DND-41 (cell line): ENCODE data around the gene LMO7.

Experiments used
- ATAC-seq: fragments of 200-7000 bp; cut with Tn5 transposase; 3 replicates; pipeline ENCODE4 v1.9.1; 2021; ENCODE audit warnings: low read depth; ENCODE audit not compliant: insufficient read depth
- DNase-seq: peaks from one replicate; pipeline ENCODE4 v3.0.0-alpha.2; 2020
- H2AFZ ChIP-seq: 2 replicates; pipeline ENCODE4 v1.6.0; 2012; ENCODE audit warnings: low read depth, low read length
- H3K27ac ChIP-seq: 2 replicates; pipeline ENCODE4 v1.5.1; 2012; ENCODE audit warnings: low read length, inconsistent platforms
- H3K27me3 ChIP-seq: fragments of 200-600 bp; sonication (generic); 2 replicates; pipeline ENCODE4 v1.6.0; 2012; ENCODE audit warnings: low read length, mild to moderate bottlenecking, inconsistent platforms; ENCODE audit not compliant: insufficient read depth, poor library complexity
- H3K36me3 ChIP-seq: 2 replicates; pipeline ENCODE4 v1.5.1; 2012; ENCODE audit warnings: low read length, inconsistent platforms; ENCODE audit not compliant: insufficient read depth
- H3K4me1 ChIP-seq: 2 replicates; pipeline ENCODE4 v1.5.1; 2012; ENCODE audit warnings: mild to moderate bottlenecking, low read length; ENCODE audit not compliant: insufficient read depth
- H3K4me2 ChIP-seq: 2 replicates; pipeline ENCODE4 v1.6.0; 2012; ENCODE audit warnings: mild to moderate bottlenecking, moderate library complexity, low read length, inconsistent platforms; ENCODE audit not compliant: insufficient read depth
- H3K4me3 ChIP-seq, 2 experiments: fragments of 200-600 bp in 1 of 2; shearing (Covaris generic) in 1 of 2; 2 replicates each; pipeline ENCODE4 v1.5.1; 2012 to 2016; ENCODE audit warnings: inconsistent platforms in 2 of 2, low read length in 2 of 2, mild to moderate bottlenecking in 2 of 2, low read depth in 1 of 2, moderate library complexity in 1 of 2
- H3K79me2 ChIP-seq: 2 replicates; pipeline ENCODE4 v1.6.0; 2012; ENCODE audit warnings: low read length, inconsistent platforms; ENCODE audit not compliant: insufficient read depth
- H3K9ac ChIP-seq: 2 replicates; pipeline ENCODE4 v1.6.0; 2012; ENCODE audit warnings: low read depth, mild to moderate bottlenecking, inconsistent platforms, low read length, moderate library complexity
- H3K9me3 ChIP-seq: 2 replicates; pipeline ENCODE4 v1.5.1; 2012; ENCODE audit warnings: low read length, moderate library complexity, mild to moderate bottlenecking, inconsistent platforms; ENCODE audit not compliant: insufficient read depth, severe bottlenecking
- H4K20me1 ChIP-seq: 2 replicates; pipeline ENCODE4 v1.6.0; 2012; ENCODE audit warnings: low read length; ENCODE audit not compliant: insufficient read depth
- CTCF ChIP-seq: IDR thresholded peaks from 2 replicates; pipeline ENCODE4 v1.5.1; 2012; ENCODE audit warnings: borderline replicate concordance, low read length, moderate library complexity, mild to moderate bottlenecking; ENCODE audit not compliant: poor library complexity, severe bottlenecking; ENCODE audit errors: extremely low read depth
- EZH2 ChIP-seq: IDR thresholded peaks from 3 replicates; pipeline ENCODE4 v1.6.1; 2012; ENCODE audit warnings: borderline replicate concordance, low read depth, mild to moderate bottlenecking, moderate library complexity, low read length, inconsistent platforms; ENCODE audit not compliant: severe bottlenecking

Gene LMO7

GRCh38 chr13:75860935-75861334, 224.8 kb downstream of the LMO7 start:
- DNase-seq (no peak), ATAC-seq (no peak)
- Histone ChIP-seq H3K4me1 (no peaks in the 10 kb centered on the region), H3K27me3 (no peaks in the 10 kb centered on the region), H3K27ac (no peak overlapping the region), H2AFZ (no peak overlapping the region), H3K4me3 (no peak overlapping the region), H4K20me1 (no peaks in the 10 kb centered on the region), H3K36me3 (no peaks in the 10 kb centered on the region), H3K9me3 (no peaks in the 10 kb centered on the region), H3K4me2 (no peak overlapping the region), H3K79me2 (no peaks in the 10 kb centered on the region), H3K9ac (no peak overlapping the region)
- TF ChIP-seq EZH2 (no peak), CTCF (no peak)

GRCh38 chr13:75861786-75862185, 225.7 kb downstream of the LMO7 start:
- Histone ChIP-seq H3K9me3 (no peaks in the 10 kb centered on the region), H3K36me3 (no peaks in the 10 kb centered on the region), H4K20me1 (no peaks in the 10 kb centered on the region), H3K4me1 (no peaks in the 10 kb centered on the region), H3K4me3 (no peak overlapping the region), H3K9ac (no peak overlapping the region), H3K79me2 (no peaks in the 10 kb centered on the region), H3K27ac (no peak overlapping the region), H3K4me2 (no peak overlapping the region), H3K27me3 (no peaks in the 10 kb centered on the region), H2AFZ (no peak overlapping the region)
- ATAC-seq = no peak
- TF ChIP-seq CTCF = no peak
- no peak for TF ChIP-seq EZH2
- no peak for DNase-seq

GRCh38 chr13:75864718-75865117, 228.6 kb downstream of the LMO7 start:
- DNase-seq (no peak), ATAC-seq (no peak)
- no peak overlapping the region for H3K9ac ChIP-seq
- H2AFZ ChIP-seq = no peak overlapping the region
- no peaks in the 10 kb centered on the region for H3K36me3 ChIP-seq
- H3K27me3 ChIP-seq = no peaks in the 10 kb centered on the region
- no peaks in the 10 kb centered on the region for H3K9me3 ChIP-seq
- no peak overlapping the region for H3K4me2 ChIP-seq
- no peaks in the 10 kb centered on the region for H3K4me1 ChIP-seq
- no peak overlapping the region for H3K27ac ChIP-seq
- no peaks in the 10 kb centered on the region for H4K20me1 ChIP-seq
- no peaks in the 10 kb centered on the region for H3K79me2 ChIP-seq
- no peak for TF ChIP-seq EZH2
- no peak for TF ChIP-seq CTCF
- H3K4me3 ChIP-seq = no peak overlapping the region
